ENCODE results near the gene SPNS2. TPM values are rescaled to one million over a fixed set of nuclear protein-coding genes. Genes with fewer than 3 reads are reported as not detected.

Gene SPNS2
- total RNA-seq, 2 donors from 2014 or later: 13.7 to 17.4 TPM

DNA sequence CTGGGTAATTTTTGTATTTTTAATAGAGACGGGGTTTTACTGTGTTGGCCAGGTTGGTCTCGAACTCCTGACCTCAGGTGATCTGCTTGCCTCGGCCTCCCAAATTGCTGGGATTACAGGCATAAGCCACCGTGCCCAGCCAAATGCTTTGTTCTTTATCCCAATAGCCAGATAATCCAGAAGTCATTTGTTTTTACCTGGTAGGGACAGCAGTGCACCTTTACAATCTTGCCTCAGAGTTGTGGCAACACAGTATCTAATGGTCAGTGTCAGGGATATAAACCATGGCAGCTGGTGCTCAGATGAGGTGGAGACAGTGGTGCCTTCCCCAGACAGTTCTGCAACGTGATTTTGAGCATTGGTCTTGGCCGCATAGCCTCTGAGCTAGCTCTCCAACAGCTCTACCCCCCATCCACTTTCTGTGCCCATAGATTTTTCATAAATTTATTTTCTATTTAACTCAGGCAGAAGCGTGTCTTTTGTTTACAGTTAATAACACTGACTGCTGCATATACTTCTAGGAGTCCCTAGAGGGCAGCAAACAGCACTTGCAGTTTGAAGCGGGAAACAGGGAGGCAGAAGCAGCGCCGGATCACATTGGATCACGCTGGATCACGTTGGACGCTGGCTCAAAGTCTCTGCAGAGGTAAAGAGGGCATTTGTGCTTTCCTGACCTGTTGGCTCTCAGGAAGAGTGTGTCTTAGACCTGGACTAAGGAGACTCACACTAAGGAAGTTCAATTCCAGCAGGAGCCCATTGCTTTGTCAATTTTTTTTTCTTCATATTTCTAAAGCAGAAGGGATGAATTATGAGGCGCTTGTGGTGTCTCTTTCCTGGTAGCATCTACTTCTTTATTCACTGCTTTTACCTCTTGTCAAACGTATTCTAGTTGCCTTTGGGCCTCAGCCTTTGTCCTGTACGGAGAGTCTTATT is 66.8 kb downstream of the SPNS2 start:
- peak; percentile 82 for DNase-seq
- H3K4me1 ChIP-seq: peaks cover 8% of the 10 kb centered on the region
- H3K4me3 ChIP-seq: no peak overlapping the region
- intact Hi-C loops (cut with DNase I): loop anchor here (2.0 kb wide), 1 partner anchor 59 kb away; no protein-coding TSS in a partner anchor
- H3K36me3 ChIP-seq: no peaks in the 10 kb centered on the region
- TF ChIP-seq, protein P1, sequence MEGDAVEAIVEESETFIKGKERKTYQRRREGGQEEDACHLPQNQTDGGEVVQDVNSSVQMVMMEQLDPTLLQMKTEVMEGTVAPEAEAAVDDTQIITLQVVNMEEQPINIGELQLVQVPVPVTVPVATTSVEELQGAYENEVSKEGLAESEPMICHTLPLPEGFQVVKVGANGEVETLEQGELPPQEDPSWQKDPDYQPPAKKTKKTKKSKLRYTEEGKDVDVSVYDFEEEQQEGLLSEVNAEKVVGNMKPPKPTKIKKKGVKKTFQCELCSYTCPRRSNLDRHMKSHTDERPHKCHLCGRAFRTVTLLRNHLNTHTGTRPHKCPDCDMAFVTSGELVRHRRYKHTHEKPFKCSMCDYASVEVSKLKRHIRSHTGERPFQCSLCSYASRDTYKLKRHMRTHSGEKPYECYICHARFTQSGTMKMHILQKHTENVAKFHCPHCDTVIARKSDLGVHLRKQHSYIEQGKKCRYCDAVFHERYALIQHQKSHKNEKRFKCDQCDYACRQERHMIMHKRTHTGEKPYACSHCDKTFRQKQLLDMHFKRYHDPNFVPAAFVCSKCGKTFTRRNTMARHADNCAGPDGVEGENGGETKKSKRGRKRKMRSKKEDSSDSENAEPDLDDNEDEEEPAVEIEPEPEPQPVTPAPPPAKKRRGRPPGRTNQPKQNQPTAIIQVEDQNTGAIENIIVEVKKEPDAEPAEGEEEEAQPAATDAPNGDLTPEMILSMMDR (IDR thresholded peaks at IDR 0.05): peak; percentile 81
- H3K27ac ChIP-seq: no peak overlapping the region
- H3K27me3 ChIP-seq: no peaks in the 10 kb centered on the region
- H3K9me3 ChIP-seq: no peaks in the 10 kb centered on the region
- H3K9ac ChIP-seq (ENCODE audit: low read depth in 2 of 2, low read length in 2 of 2): no peak overlapping the region

DNA sequence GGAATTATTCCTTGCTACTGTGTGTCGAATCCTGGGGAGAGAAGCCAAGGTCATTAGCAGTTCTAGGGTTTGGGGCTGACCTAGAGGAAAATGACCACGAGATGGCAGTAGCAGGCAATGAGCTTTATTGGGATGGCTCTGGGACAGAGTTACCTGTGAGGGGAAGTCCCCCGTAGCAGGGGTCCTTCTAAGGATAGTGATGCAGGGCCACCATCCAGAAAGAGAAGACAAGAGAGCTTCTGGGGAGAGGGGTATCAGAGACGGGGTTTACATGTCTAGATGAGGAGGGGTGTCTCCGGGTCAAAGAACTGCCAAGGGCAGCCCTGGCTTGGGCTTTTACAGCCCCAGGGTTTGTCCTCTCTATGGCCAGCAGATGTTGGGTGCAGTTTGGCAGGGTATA is 68.1 kb downstream of the SPNS2 start:
- Histone ChIP-seq H3K4me3 (no peak overlapping the region), H3K9ac (ENCODE audit: low read depth in 2 of 2, low read length in 2 of 2) (no peak overlapping the region), H3K4me1 (peaks cover 4% of the 10 kb centered on the region), H3K36me3 (no peaks in the 10 kb centered on the region), H3K27me3 (no peaks in the 10 kb centered on the region), H3K9me3 (no peaks in the 10 kb centered on the region), H3K27ac (no peak overlapping the region)
- TF ChIP-seq, protein P1 (IDR thresholded peaks at IDR 0.05): peak; percentile 63
- DNase-seq: peak; percentile 78
- intact Hi-C loops (cut with DNase I): loop anchor here (2.0 kb wide), 1 partner anchor 58 kb away; no protein-coding TSS in a partner anchor

DNA sequence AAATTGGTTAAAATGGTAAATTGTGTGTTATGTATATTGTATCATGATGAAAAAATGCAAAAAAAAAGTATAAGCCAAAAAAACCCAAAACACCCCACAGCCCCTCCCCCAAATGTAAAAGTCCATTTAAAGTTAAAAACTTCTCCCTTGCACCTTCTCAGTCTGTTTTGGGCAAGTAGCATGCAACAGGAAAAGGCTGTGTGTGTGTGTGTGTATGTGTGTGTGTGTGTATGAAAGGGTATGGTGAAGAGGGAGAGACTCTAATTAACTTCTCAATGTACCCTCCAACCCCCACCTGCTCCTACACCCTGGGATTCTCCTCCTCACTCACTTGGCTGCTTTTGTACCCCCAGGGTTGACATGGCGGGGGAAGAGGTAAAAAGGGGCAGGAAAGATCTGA is 70.9 kb downstream of the SPNS2 start:
- no peaks in the 10 kb centered on the region for H3K36me3 ChIP-seq
- no peaks in the 10 kb centered on the region for H3K9me3 ChIP-seq
- H3K4me1 ChIP-seq: no peaks in the 10 kb centered on the region
- no peak overlapping the region for H3K9ac ChIP-seq (ENCODE audit: low read depth in 2 of 2, low read length in 2 of 2)
- no peak overlapping the region for H3K27ac ChIP-seq
- intact Hi-C loops (cut with DNase I): no loop called here
- no peak for DNase-seq
- no peaks in the 10 kb centered on the region for H3K27me3 ChIP-seq
- TF ChIP-seq, protein P1 (IDR thresholded peaks at IDR 0.05): no peak
- no peak overlapping the region for H3K4me3 ChIP-seq

DNA sequence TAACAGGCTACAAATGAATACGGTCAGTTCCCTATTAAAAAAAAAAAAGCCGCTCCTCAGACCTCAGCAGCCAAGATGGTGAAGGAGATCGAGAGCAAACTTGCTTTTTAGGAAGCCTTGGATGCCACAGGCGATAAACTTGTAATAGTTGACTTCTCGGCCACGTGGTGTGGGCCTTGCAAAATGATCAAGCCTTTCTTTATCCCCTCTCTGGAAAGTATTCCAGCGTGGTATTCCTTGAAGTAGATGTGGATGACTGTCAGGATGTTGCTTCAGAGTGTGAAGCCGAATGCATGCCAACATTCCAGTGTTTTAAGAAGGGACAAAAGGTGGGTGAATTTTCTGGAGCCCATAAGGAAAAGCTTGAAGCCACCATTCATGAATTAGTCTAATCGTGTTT is 73.5 kb downstream of the SPNS2 start:
- no peak for DNase-seq
- H3K4me3 ChIP-seq: no peak overlapping the region
- TF ChIP-seq, protein P1 (IDR thresholded peaks at IDR 0.05): no peak
- no peaks in the 10 kb centered on the region for H3K27me3 ChIP-seq
- no peaks in the 10 kb centered on the region for H3K9me3 ChIP-seq
- H3K27ac ChIP-seq: no peak overlapping the region
- intact Hi-C loops (cut with DNase I): no loop called here
- H3K4me1 ChIP-seq: no peaks in the 10 kb centered on the region
- H3K9ac ChIP-seq (ENCODE audit: low read depth in 2 of 2, low read length in 2 of 2): no peak overlapping the region
- H3K36me3 ChIP-seq: no peaks in the 10 kb centered on the region

- no peaks in the 10 kb centered on the region for H3K4me1 ChIP-seq
- H3K27me3 ChIP-seq: no peaks in the 10 kb centered on the region
- no peaks in the 10 kb centered on the region for H3K9me3 ChIP-seq
- no peak overlapping the region for H3K9ac ChIP-seq (ENCODE audit: low read depth in 2 of 2, low read length in 2 of 2)
- H3K4me3 ChIP-seq: no peak overlapping the region
- intact Hi-C loops (cut with DNase I): no loop called here
- no peak overlapping the region for H3K27ac ChIP-seq
- DNase-seq: no peak
- no peaks in the 10 kb centered on the region for H3K36me3 ChIP-seq
- TF ChIP-seq, protein P1 (IDR thresholded peaks at IDR 0.05): no peak
These were observed 74.4 kb downstream of the SPNS2 start for GRCh38 chr17:4573115-4573514.

Measured in colonic mucosa (tissue), 4 donors.